ENCODE results near the gene CFAP69. TPM values are rescaled to one million over a fixed set of nuclear protein-coding genes. Genes with fewer than 3 reads are reported as not detected.

The CFAP69 gene
- not detected for polyA plus RNA-seq

GRCh38 chr7:90244909-90245851, at the start of gene CFAP69:
TSS of gene CFAP69 (plus strand) at chr7:90245174. CDS start at chr7:90245425, 251 bp downstream.
- Mint-ChIP-seq H3K27ac (peak within 1 kb of the TSS in 4 of 6 donors; percentile 0 to 71 (median 49)), H3K4me1 (peaks cover 22 to 24% of the 10 kb centered on the region in 2 donors), H3K4me3 (peak within 1 kb of the TSS; percentile 83 to 91 (median 84)), H3K27me3 (ENCODE audit: low read depth in 3 of 3) (peaks cover 5 to 34% (median 25%) of the 10 kb centered on the region in 3 donors), H3K9me3 (peaks cover 0 to 2% (median 0%) of the 10 kb centered on the region in 6 donors), H3K36me3 (no peaks in the 10 kb centered on the region)
- peak; percentile 76 to 80 (median 80) for DNase-seq

GRCh38 chr7:90201500-90202195, 43.3 kb upstream of the CFAP69 start:
- Mint-ChIP-seq H3K4me1 (no peaks in the 10 kb centered on the region), H3K4me3 (no peak overlapping the region), H3K27me3 (ENCODE audit: low read depth in 3 of 3) (peaks cover 0 to 3% (median 0%) of the 10 kb centered on the region in 3 donors), H3K9me3 (no peaks in the 10 kb centered on the region), H3K27ac (no peak overlapping the region), H3K36me3 (no peaks in the 10 kb centered on the region)
- no peak for DNase-seq

GRCh38 chr7:90207956-90208355, 37.0 kb upstream of the CFAP69 start:
- Mint-ChIP-seq H3K27ac (no peak overlapping the region), H3K27me3 (ENCODE audit: low read depth in 3 of 3) (peaks cover 1 to 13% (median 9%) of the 10 kb centered on the region in 3 donors), H3K9me3 (peaks cover 0 to 2% (median 0%) of the 10 kb centered on the region in 6 donors), H3K36me3 (no peaks in the 10 kb centered on the region), H3K4me1 (no peaks in the 10 kb centered on the region), H3K4me3 (no peak overlapping the region)
- no peak for DNase-seq

- Mint-ChIP-seq H3K4me3 (no peak overlapping the region), H3K9me3 (peaks cover 0 to 2% (median 0%) of the 10 kb centered on the region in 6 donors), H3K36me3 (no peaks in the 10 kb centered on the region), H3K27ac (no peak overlapping the region), H3K4me1 (no peaks in the 10 kb centered on the region), H3K27me3 (ENCODE audit: low read depth in 3 of 3) (peaks cover 1 to 13% (median 9%) of the 10 kb centered on the region in 3 donors)
- no peak for DNase-seq
Observed at GRCh38 chr7:90209776-90210175, 35.2 kb upstream of the CFAP69 start.

GRCh38 chr7:90210475-90210874, 34.5 kb upstream of the CFAP69 start:
- Mint-ChIP-seq H3K9me3 (peaks cover 0 to 2% (median 0%) of the 10 kb centered on the region in 6 donors), H3K27me3 (ENCODE audit: low read depth in 3 of 3) (peaks cover 1 to 13% (median 9%) of the 10 kb centered on the region in 3 donors), H3K36me3 (no peaks in the 10 kb centered on the region), H3K27ac (no peak overlapping the region), H3K4me1 (no peaks in the 10 kb centered on the region), H3K4me3 (no peak overlapping the region)
- DNase-seq, result no peak

GRCh38 chr7:90210981-90211380, 34.0 kb upstream of the CFAP69 start:
- Mint-ChIP-seq H3K4me1 (no peaks in the 10 kb centered on the region), H3K9me3 (peaks cover 0 to 2% (median 0%) of the 10 kb centered on the region in 6 donors), H3K27me3 (ENCODE audit: low read depth in 3 of 3) (peaks cover 1 to 13% (median 7%) of the 10 kb centered on the region in 3 donors), H3K36me3 (no peaks in the 10 kb centered on the region), H3K27ac (no peak overlapping the region), H3K4me3 (peak overlapping the region in 2 of 5 donors; percentile 23 to 47)
- no peak for DNase-seq

- Mint-ChIP-seq H3K4me3 (peak within 1 kb of the TSS in 2 of 5 donors; percentile 23 to 47), H3K27ac (no peak within 1 kb of the TSS), H3K9me3 (peaks cover 0 to 2% (median 0%) of the 10 kb centered on the region in 6 donors), H3K27me3 (ENCODE audit: low read depth in 3 of 3) (peaks cover 1 to 13% (median 9%) of the 10 kb centered on the region in 3 donors), H3K4me1 (no peaks in the 10 kb centered on the region), H3K36me3 (no peaks in the 10 kb centered on the region)
- no peak for DNase-seq
Observed at GRCh38 chr7:90211391-90212148, 33.4 kb upstream of the CFAP69 start, which contains the start of gene STEAP2. TSS of gene STEAP2 (plus strand) at chr7:90211740. CDS start at chr7:90225083, 13,343 bp downstream.

- Mint-ChIP-seq H3K4me3 (no peak overlapping the region), H3K4me1 (no peaks in the 10 kb centered on the region)
Observed at GRCh38 chr7:90212149-90212495, 32.9 kb upstream of the CFAP69 start.

GRCh38 chr7:90213521-90213920, 31.5 kb upstream of the CFAP69 start:
- Mint-ChIP-seq H3K9me3 (no peaks in the 10 kb centered on the region), H3K36me3 (no peaks in the 10 kb centered on the region), H3K4me1 (no peaks in the 10 kb centered on the region), H3K4me3 (no peak overlapping the region), H3K27me3 (ENCODE audit: low read depth in 3 of 3) (peaks cover 3 to 11% (median 9%) of the 10 kb centered on the region in 3 donors), H3K27ac (no peak overlapping the region)
- DNase-seq, result no peak

More at GRCh38 chr7:90212149-90212495, 32.9 kb upstream of the CFAP69 start:
- H3K27ac Mint-ChIP-seq, result no peak overlapping the region
- no peak for DNase-seq
- H3K9me3 Mint-ChIP-seq, result peaks cover 0 to 2% (median 0%) of the 10 kb centered on the region in 6 donors
- peaks cover 1 to 13% (median 9%) of the 10 kb centered on the region in 3 donors for H3K27me3 Mint-ChIP-seq (ENCODE audit: low read depth in 3 of 3)
- H3K36me3 Mint-ChIP-seq, result no peaks in the 10 kb centered on the region

GRCh38 chr7:90216080-90216674, 28.8 kb upstream of the CFAP69 start:
- no peaks in the 10 kb centered on the region for H3K36me3 Mint-ChIP-seq
- H3K9me3 Mint-ChIP-seq, result no peaks in the 10 kb centered on the region
- peaks cover 6 to 12% (median 6%) of the 10 kb centered on the region in 3 donors for H3K27me3 Mint-ChIP-seq (ENCODE audit: low read depth in 3 of 3)
- no peak overlapping the region for H3K4me3 Mint-ChIP-seq
- H3K27ac Mint-ChIP-seq, result no peak overlapping the region
- no peak for DNase-seq
- H3K4me1 Mint-ChIP-seq, result no peaks in the 10 kb centered on the region

GRCh38 chr7:90216771-90217170, 28.2 kb upstream of the CFAP69 start:
- DNase-seq, result no peak
- Mint-ChIP-seq H3K4me1 (no peaks in the 10 kb centered on the region), H3K9me3 (no peaks in the 10 kb centered on the region), H3K36me3 (no peaks in the 10 kb centered on the region), H3K4me3 (no peak overlapping the region), H3K27ac (no peak overlapping the region), H3K27me3 (ENCODE audit: low read depth in 3 of 3) (peaks cover 5 to 12% (median 6%) of the 10 kb centered on the region in 3 donors)

GRCh38 chr7:90222390-90222789, 22.6 kb upstream of the CFAP69 start:
- H3K4me1 Mint-ChIP-seq, result no peaks in the 10 kb centered on the region
- no peaks in the 10 kb centered on the region for H3K36me3 Mint-ChIP-seq
- no peak overlapping the region for H3K4me3 Mint-ChIP-seq
- no peak for DNase-seq
- H3K9me3 Mint-ChIP-seq, result no peaks in the 10 kb centered on the region
- H3K27ac Mint-ChIP-seq, result no peak overlapping the region
- H3K27me3 Mint-ChIP-seq (ENCODE audit: low read depth in 3 of 3), result peaks cover 5 to 11% (median 8%) of the 10 kb centered on the region in 3 donors
